Measurements from ENCODE around the gene LRRC59.
"Not testable (repeated sequence)": the region's sequence is repeated elsewhere in the genome, so short reads cannot be mapped to it uniquely, and the experiment has no call there.

Gene LRRC59

GRCh38 chr17:50345432-50346312 is 51.7 kb downstream of the LRRC59 start, which contains the start of gene XYLT2:
XYLT2 (plus strand) TSS chr17:50346126; CDS start chr17:50346141, 15 bp downstream.
- peak; percentile 88 to 89 for ATAC-seq

DNA sequence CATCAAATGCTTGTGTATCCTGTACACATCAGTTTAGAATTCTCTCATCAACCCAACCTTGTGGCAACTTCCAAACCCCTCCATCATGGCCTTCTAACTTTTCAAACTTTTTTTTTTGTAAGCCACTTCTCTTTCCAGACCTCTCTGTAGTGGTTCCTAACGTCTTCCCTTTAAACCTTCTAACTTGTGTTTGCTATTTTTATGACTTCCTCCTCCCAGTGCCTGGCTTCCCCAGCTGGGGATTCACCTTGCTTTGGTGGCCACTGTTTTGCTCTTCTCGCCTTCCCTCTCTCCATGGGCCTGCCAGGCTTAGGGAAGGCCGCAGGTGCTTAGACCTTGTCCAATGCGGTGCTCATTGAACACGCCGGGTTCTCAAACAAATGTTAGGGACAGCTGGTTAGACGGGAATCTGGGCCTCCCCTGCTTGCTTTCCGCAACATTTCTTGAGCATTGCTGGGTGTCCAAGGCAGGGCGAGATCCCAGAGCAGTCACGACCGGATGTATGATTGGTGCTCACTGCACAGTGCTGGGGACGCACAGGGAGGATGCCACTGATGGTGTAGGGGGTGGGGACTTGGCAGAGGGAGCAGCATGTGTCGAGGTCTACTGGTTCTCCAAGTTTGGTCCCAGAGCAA is 52.5 kb downstream of the LRRC59 start:
- no peak for ATAC-seq

DNA sequence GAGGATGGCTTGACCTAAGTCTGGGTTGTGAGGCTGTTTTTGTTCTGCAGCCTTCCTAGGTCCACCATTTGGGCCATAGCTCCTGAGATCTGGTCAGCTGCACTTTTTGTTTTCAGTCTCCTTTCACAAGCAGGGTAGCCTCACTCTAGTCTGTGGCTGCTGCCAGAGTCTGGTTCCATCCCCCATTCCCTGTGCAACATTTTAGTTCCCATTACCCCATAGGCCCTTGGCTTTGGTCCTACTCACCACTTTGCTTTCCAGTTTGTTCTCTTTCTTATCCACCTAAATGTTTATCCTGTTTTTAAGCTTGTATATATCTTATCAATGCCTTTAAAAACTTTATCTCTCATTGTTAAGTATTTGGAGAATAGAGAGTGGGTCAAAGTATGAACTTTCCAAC is 57.9 kb downstream of the LRRC59 start:
- ATAC-seq: no peak

DNA sequence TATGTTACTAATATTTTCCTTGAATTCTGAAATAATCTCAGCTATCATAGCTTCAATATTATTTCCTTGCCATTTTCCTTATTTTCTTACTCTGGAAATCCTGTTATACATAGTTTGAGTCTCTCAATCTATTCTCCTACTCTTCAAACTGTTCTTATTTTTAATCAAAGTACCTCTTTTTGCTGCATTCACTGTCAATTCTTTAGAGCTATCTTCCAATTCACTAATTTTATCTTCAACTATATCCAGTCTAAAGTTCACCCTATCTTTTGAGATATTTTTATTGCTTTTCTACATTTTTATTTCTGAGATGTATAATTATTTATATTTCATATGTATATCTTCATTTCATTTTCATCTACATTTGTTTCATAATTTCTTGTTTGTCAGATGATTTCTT is 58.7 kb downstream of the LRRC59 start:
- ATAC-seq: no peak

DNA sequence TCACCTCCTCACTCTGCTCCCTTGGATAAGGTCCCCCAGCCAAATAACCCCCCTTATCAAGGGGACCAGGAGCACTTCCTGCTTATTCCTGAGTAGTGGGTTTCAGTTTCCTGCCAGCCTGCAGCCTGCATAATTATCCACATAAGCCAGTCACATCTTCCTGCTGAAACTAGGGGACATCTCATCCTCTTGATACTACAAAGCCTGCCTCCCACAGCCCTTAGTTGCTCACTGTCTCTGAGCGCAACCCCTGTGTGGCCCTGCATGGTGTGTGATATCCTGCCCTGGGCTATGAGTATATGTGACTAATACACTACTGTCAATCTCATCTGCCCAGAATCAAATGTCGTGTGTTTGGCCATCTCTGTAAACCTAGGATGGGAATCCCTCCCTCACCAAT is 59.4 kb downstream of the LRRC59 start:
- ATAC-seq: peak in 1 of 2 donors; percentile 43

DNA sequence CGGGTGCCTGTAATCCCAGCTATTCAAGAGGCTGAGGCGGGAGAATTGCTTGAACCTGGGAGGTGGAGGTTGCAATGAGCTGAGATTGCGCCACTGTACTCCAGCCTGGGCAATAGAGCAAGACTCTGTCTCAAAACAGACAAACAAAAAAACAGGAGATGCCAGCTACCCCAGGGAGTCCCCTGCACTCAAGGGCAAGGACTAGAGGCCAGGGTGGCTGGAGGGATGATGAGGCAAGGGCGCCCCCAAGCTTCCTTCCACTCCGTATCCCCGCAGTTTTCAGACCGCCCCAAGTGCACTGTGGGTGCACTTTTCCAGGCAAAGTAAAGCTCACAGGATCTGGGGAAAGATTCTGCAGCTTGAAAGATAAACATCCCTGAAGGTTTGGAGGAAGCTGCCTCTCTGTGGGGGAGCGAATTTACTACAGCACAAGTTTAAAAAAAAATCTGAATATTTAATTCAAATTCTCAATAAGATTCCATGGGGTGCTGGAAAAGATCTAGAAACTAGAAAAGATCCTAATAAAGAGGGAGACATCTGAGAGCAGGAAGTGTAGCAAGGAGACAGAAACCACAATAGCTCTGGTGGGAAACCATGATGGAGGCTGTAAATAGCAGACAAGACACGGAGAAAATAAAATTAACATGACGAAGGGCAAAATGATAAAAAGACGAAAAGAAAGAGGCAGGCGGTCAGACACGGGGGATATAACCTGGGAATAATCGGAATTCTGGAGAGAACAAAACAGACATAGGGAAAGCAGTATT is 63.8 kb downstream of the LRRC59 start:
- ATAC-seq: not testable (repeated sequence)

DNA sequence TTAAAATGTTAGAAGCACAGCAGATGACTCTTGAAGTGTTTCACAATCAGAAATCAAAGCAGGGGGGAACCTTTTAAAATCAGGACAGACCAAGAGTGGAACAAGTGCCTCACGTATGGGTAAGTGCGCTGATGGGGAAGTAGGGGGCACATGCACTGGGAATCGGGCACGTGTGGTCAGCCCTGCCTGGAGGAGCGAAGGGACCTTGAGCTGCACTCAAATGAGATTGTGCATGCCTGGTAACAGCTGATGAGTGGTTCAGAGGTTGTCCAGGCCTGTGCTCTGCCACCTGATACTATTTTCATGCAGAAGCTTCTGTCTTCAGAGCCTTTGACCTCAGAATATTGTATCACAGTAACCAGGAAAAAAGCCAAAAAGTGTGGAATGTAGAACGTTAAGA is 65.1 kb downstream of the LRRC59 start:
- no peak for ATAC-seq
